ENCODE data around the gene CLN5.

DNA sequence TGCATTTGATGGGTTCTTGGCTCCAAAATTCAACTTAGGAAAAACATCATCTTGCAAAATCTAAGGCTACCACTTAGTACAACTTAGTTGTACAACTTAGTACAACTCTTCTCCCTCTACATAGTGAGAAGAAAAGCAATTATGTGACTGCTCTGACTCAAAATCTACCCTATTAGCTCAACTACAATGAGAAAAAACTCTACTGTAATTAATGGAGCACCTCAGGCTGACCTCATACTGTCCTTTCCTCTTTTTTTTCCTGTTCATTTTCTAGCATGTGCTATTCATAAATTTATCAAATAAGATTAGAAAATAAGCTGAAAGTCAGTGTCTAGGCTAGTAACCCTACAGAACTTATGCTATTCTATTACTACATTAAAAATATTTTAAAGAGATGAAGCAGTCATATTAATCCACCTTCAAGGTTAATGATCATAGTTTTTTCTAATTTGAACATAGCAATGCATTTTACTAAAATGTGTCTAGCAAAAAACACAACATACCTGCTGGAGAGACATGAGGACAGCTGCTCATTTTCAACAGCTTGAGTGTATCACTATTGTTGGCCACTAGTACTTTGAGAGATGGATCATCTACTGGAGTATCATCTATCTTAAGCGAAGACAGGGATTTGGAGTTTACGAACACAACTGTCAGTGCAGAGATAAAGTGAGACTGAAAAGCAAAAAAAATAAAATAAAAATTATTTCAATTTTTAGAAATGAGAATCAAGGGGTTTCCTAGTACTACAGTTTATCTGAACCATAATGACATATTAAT lies 23.2 kb downstream of the CLN5 start:
- TF ChIP-seq, protein P1, sequence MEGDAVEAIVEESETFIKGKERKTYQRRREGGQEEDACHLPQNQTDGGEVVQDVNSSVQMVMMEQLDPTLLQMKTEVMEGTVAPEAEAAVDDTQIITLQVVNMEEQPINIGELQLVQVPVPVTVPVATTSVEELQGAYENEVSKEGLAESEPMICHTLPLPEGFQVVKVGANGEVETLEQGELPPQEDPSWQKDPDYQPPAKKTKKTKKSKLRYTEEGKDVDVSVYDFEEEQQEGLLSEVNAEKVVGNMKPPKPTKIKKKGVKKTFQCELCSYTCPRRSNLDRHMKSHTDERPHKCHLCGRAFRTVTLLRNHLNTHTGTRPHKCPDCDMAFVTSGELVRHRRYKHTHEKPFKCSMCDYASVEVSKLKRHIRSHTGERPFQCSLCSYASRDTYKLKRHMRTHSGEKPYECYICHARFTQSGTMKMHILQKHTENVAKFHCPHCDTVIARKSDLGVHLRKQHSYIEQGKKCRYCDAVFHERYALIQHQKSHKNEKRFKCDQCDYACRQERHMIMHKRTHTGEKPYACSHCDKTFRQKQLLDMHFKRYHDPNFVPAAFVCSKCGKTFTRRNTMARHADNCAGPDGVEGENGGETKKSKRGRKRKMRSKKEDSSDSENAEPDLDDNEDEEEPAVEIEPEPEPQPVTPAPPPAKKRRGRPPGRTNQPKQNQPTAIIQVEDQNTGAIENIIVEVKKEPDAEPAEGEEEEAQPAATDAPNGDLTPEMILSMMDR (conservative IDR thresholded peaks at IDR 0.05): no peak
- TF ChIP-seq EZH2 (IDR thresholded peaks at IDR 0.05; ENCODE audit: low read depth): no peak
